Small intestine (tissue), 7 donors: ENCODE measurements around the gene BSDC1. TPM values are rescaled to one million over a fixed set of nuclear protein-coding genes. Genes with fewer than 3 reads are reported as not detected.
A peak's percentile ranks its signal among the peaks of the same experiment; 100 is the strongest.
"Not testable (repeated sequence)": the region's sequence is repeated elsewhere in the genome, so short reads cannot be mapped to it uniquely, and the experiment has no call there.

Experiments used
- DNase-seq, 2 donors: peaks; one replicate each; pipeline versions ENCODE4 v3.0.0 to v3.0.0-alpha.2; 2013
- FAIRE-seq: peaks from 2 replicates; lab custom pipeline; 2012; peaks lifted over from hg19 to GRCh38; lab: Jason Lieb, UNC
- H3K27ac ChIP-seq, 3 donors: one replicate each; pipeline ENCODE4 v1.5.1; 2013; ENCODE audit warnings: low read length in 2 of 3, mild to moderate bottlenecking in 2 of 3, control low read depth in 1 of 3, inconsistent platforms in 1 of 3, low read depth in 1 of 3, moderate library complexity in 1 of 3
- H3K27me3 ChIP-seq, 3 donors: one replicate each; pipeline ENCODE4 v1.6.1; 2013; ENCODE audit warnings: low read length in 3 of 3, inconsistent platforms in 1 of 3; ENCODE audit not compliant: control insufficient read depth in 3 of 3, insufficient read depth in 3 of 3
- H3K36me3 ChIP-seq, 3 donors: one replicate each; pipeline ENCODE4 v1.6.1; 2013; ENCODE audit warnings: low read length in 3 of 3, inconsistent platforms in 1 of 3, low read depth in 1 of 3, mild to moderate bottlenecking in 1 of 3, moderate library complexity in 1 of 3; ENCODE audit not compliant: control insufficient read depth in 3 of 3, insufficient read depth in 2 of 3
- H3K4me1 ChIP-seq, 3 donors: one replicate each; pipeline ENCODE4 v1.6.1; 2013; ENCODE audit warnings: low read length in 2 of 3, inconsistent platforms in 1 of 3, low read depth in 1 of 3, mild to moderate bottlenecking in 1 of 3, moderate library complexity in 1 of 3; ENCODE audit not compliant: control insufficient read depth in 3 of 3, insufficient read depth in 2 of 3
- H3K4me3 ChIP-seq, 3 donors: one replicate each; pipeline ENCODE4 v1.5.1; 2013; ENCODE audit warnings: low read length in 3 of 3, control low read depth in 1 of 3, inconsistent platforms in 1 of 3, low read depth in 1 of 3, mild to moderate bottlenecking in 1 of 3, moderate library complexity in 1 of 3
- H3K9me3 ChIP-seq, 2 donors: one replicate each; pipeline ENCODE4 v1.6.1; 2013; ENCODE audit warnings: low read depth in 1 of 2, low read length in 1 of 2; ENCODE audit not compliant: control insufficient read depth in 2 of 2, insufficient read depth in 1 of 2
- WGBS, 3 donors: extraction: QIAGEN DNeasy Blood & Tissue Kit; methylation state at CpG; one replicate each; pipeline ENCODE4 v1.1.7; 2013; 5-methylcytosine and 5-hydroxymethylcytosine counted together
- polyA plus RNA-seq, 4 donors: library from polyadenylated mRNA; stranded (reverse) in 3 of 4; unstranded in 1 of 4; fragments of 200-250 nt in 3 of 4; fragments of 120-200 nt in 1 of 4; gene quantifications; one replicate each; pipeline versions ENCODE4 v1.2.1 to v1.2.3, GENCODE V29; 2013
- donor health status: healthy with polysubstance abuse.
- donor health status: control.
- donor health status: control.
- donor health status: Bipolar disorder and iron deficiency.
- donor health status: healthy.

The BSDC1 gene
- polyA plus RNA-seq, 4 donors, result 38.5 to 61.2 (median 39.4) TPM

DNA sequence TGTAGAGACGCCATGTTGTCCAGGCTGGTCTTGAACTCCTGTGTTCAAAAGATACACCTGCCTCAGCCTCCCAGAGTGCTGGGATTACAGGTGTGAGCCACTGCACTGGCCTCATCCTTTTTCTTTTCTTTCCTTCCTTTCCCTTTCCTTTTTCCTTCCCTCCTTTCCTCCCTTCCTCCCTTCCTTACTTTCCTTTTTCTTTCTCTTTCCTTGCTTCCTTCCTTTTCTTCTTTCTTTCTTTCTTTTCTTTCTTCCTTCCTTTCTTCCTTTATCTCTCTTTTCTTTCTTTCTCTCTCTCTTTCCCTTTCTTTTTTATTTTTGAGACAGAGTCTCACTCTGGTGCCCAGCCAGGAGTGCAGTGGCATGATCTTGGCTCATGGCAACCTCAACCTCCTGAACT is 37.8 kb downstream of the BSDC1 start:
- no peak for FAIRE-seq
- no peaks in the 10 kb centered on the region for H3K27me3 ChIP-seq
- WGBS, 3 donors, result 93 to 100% (median 95%) methylated on average over 1 of the region's 1 CpG

DNA sequence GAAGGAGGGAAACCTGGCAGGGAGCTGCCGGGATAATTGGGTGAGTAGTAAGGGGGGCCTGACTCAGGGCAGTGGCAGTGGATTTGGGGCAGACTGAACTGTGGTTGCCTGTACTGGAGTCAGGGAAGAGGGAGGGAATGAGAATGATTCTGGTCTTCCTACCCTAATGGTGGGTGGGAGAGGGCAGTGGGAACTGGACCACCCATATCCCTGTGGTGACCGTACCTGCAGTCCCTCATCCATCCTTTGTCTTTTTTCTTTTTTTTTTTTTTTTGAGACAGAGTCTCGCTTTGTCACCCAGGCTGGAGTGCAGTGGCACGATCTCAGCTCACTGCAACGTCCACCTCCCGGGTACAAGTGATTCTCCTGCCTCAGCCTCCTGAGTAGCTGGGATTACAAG is 38.5 kb downstream of the BSDC1 start:
- Histone ChIP-seq H3K4me1 (peaks cover 4 to 30% (median 9%) of the 10 kb centered on the region in 3 donors), H3K36me3 (peaks cover 0 to 14% (median 0%) of the 10 kb centered on the region in 3 donors)
- not testable (repeated sequence) for H3K9me3 ChIP-seq, FAIRE-seq, H3K27me3 ChIP-seq, DNase-seq, H3K4me3 ChIP-seq, H3K27ac ChIP-seq
- WGBS, 3 donors, result 87 to 93% (median 93%) methylated on average over 6 of the region's 6 CpGs

More for the DNA sequence above, 37.8 kb downstream of the BSDC1 start:
- H3K36me3 ChIP-seq, result peaks cover 0 to 14% (median 0%) of the 10 kb centered on the region in 3 donors
- no peak for DNase-seq
- H3K4me3 ChIP-seq, result no peak overlapping the region
- H3K27ac ChIP-seq, result no peak overlapping the region
- H3K9me3 ChIP-seq, result no peaks in the 10 kb centered on the region
- peaks cover 4 to 29% (median 9%) of the 10 kb centered on the region in 3 donors for H3K4me1 ChIP-seq

GRCh38 chr1:32353886-32354570 is 40.2 kb downstream of the BSDC1 start:
- H3K27me3 ChIP-seq, result no peaks in the 10 kb centered on the region
- H3K27ac ChIP-seq, result peak overlapping the region in 1 of 3 donors; percentile 45
- H3K4me1 ChIP-seq, result peaks cover 4 to 32% (median 9%) of the 10 kb centered on the region in 3 donors
- FAIRE-seq (no peak), DNase-seq (no peak)
- peaks cover 0 to 14% (median 0%) of the 10 kb centered on the region in 3 donors for H3K36me3 ChIP-seq
- H3K9me3 ChIP-seq, result peaks cover 0 to 9% of the 10 kb centered on the region in 2 donors
- H3K4me3 ChIP-seq, result no peak overlapping the region
- WGBS, 3 donors, result 43 to 78% (median 58%) methylated on average over 2 of the region's 2 CpGs

DNA sequence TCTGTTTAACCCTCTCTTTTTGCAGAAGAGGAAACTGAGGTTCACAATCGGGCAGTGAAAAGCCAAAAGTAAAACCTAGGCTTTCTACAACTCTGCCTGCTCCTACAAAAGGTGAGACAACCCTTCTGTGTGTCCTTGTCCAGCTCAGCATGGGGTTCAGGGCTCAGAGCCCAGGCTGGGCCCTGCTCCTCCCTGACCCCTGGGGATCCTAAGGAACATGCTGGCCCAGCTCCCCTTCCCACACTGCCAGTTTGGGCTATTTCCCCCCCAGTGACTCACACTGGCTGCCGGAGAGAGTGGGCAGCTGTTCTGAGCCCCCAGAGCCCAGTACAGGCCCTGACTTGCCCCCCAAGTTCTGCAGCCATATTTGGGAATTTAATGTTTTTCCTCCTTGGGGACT is 40.8 kb downstream of the BSDC1 start:
- H3K4me3 ChIP-seq, result no peak overlapping the region
- H3K27ac ChIP-seq, result peak overlapping the region in 1 of 3 donors; percentile 18
- no peak for FAIRE-seq
- 67 to 79% (median 74%) methylated on average over 2 of the region's 2 CpGs for WGBS, 3 donors
- H3K9me3 ChIP-seq, result peaks cover 0 to 9% of the 10 kb centered on the region in 2 donors
- DNase-seq, result no peak
- H3K4me1 ChIP-seq, result peaks cover 4 to 28% (median 9%) of the 10 kb centered on the region in 3 donors
- peaks cover 0 to 14% (median 0%) of the 10 kb centered on the region in 3 donors for H3K36me3 ChIP-seq
- no peaks in the 10 kb centered on the region for H3K27me3 ChIP-seq

DNA sequence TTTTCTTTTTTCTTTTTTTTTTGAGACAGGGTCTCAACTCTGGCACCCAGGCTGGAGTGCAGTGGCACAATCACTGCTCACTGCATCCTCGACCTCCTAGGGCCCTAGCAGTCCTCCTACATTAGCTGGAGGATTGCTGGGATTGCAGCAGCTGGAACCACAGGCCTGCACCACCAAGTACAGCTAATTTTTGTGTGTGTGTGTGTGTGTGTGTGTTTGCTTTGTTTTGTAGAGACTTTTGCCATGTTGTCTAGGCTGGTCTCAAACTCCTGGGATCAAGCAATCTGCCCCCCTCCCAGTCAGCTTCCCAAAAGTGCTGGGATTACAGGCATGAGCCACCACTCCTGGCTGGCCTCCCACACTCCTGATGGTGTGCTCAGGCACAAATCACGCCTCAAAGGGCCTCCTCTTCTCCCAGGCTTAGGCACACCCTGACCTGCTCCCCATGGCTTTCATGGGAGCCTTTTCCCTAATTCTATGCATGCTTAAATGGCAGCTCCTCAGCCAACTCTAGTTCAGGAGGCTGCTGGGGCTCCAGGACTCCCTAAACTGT is 41.3 kb downstream of the BSDC1 start:
- no peak for FAIRE-seq
- 62 to 73% (median 69%) methylated on average over 2 of the region's 2 CpGs for WGBS, 3 donors
- H3K4me3 ChIP-seq, result no peak overlapping the region

DNA sequence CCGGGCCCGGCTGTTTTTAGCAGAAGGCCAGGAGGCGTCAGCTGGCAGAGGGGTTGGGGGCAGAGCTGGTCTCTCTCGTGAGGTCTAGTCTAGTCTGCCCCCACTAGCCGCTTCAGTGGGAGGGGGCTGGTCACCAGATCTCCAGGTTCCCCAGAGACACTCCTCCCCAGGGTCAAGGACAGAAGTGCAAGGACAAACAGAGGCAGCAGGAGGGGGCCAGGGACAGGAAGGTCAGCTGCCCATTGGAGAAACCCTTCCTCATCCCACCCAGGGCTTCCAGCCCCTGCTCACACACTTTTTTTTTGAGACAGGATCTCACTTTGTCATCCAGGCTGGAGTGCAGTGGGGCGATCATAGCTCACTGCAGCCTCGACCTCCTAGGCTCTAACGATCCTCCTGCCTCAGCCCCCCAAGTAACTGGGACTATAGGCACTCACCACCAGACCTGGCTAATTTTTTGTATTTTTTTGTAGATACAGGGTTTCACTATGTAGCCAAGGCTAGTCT is 41.9 kb downstream of the BSDC1 start:
- Histone ChIP-seq H3K36me3 (peaks cover 0 to 14% (median 0%) of the 10 kb centered on the region in 3 donors), H3K4me1 (peaks cover 4 to 21% (median 9%) of the 10 kb centered on the region in 3 donors), H3K4me3 (peak overlapping the region; percentile 25 to 76 (median 63)), H3K9me3 (peaks cover 0 to 9% of the 10 kb centered on the region in 2 donors), H3K27ac (peak overlapping the region; percentile 77 to 89 (median 87)), H3K27me3 (no peaks in the 10 kb centered on the region)
- DNase-seq, result no peak
- no peak for FAIRE-seq
- 42 to 51% (median 50%) methylated on average over 8 of the region's 8 CpGs for WGBS, 3 donors

More for the DNA sequence above, 41.3 kb downstream of the BSDC1 start:
- H3K27ac ChIP-seq, result peak overlapping the region in 1 of 3 donors; percentile 89
- H3K4me1 ChIP-seq, result peaks cover 4 to 24% (median 9%) of the 10 kb centered on the region in 3 donors
- H3K9me3 ChIP-seq, result peaks cover 0 to 9% of the 10 kb centered on the region in 2 donors
- H3K36me3 ChIP-seq, result peaks cover 0 to 14% (median 0%) of the 10 kb centered on the region in 3 donors
- no peaks in the 10 kb centered on the region for H3K27me3 ChIP-seq
- no peak for DNase-seq

- Histone ChIP-seq H3K9me3 (peaks cover 0 to 9% of the 10 kb centered on the region in 2 donors), H3K4me3 (peak overlapping the region; percentile 50 to 76 (median 63)), H3K4me1 (peaks cover 4 to 21% (median 9%) of the 10 kb centered on the region in 3 donors), H3K36me3 (peaks cover 0 to 14% (median 0%) of the 10 kb centered on the region in 3 donors), H3K27ac (peak overlapping the region; percentile 77 to 91 (median 89)), H3K27me3 (no peaks in the 10 kb centered on the region)
- FAIRE-seq (no peak), DNase-seq (peak; percentile 95 to 98)
- WGBS, 3 donors, result 3 to 5% (median 4%) methylated on average over 48 to 74 of the region's 75 CpGs
Measured at GRCh38 chr1:32351399-32352238, 42.6 kb downstream of the BSDC1 start.
